DMS153 treated with DMSO at 0.1 percent for 48 hours (cell line): ENCODE data around the gene ORC5.

Experiments used
- DNase-seq: peaks from one replicate; lab custom pipeline; 2025; ENCODE audit not compliant: unreplicated experiment; lab: John Stamatoyannopoulos, UW

ORC5 gene

GRCh38 chr7:104133238-104133637 lies 74.6 kb downstream of the ORC5 start:
- no peak for DNase-seq

- no peak for DNase-seq
Measured at GRCh38 chr7:104130726-104131125, 77.1 kb downstream of the ORC5 start.

GRCh38 chr7:104127204-104127603 lies 80.6 kb downstream of the ORC5 start:
- DNase-seq = no peak

- no peak for DNase-seq
Measured at GRCh38 chr7:104126411-104126841, 81.4 kb downstream of the ORC5 start.

DNA sequence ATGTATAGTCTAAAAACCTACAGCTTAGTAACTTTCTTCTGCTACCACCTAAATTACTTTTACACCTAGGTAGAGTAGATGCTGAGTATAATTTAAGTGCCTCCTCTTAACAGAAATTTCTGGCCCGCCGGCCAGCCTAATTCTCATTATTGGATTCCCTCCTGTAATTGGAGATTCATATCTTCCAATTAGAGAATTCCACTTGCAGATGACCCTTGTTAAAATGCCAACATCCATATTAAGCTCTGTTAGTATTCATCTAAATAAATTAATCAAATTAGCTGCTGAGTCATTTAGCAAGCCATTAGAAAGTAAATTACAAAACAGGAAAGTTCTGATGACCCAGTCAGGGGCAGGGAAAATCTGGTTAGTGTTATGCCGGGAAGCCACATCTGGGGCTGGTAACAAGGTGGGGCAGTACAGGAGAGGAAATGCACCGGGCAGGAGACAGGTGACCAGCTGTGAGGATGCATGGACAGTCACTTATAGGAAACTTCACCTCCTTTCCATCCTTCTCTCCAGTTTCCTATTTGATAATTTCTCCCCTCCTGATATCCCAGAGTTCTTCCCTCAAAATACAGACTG lies 82.8 kb downstream of the ORC5 start:
- DNase-seq = no peak

- no peak for DNase-seq
Measured at GRCh38 chr7:104124469-104124868, 83.3 kb downstream of the ORC5 start.

GRCh38 chr7:104123786-104124185 lies 84.0 kb downstream of the ORC5 start:
- DNase-seq = no peak

DNA sequence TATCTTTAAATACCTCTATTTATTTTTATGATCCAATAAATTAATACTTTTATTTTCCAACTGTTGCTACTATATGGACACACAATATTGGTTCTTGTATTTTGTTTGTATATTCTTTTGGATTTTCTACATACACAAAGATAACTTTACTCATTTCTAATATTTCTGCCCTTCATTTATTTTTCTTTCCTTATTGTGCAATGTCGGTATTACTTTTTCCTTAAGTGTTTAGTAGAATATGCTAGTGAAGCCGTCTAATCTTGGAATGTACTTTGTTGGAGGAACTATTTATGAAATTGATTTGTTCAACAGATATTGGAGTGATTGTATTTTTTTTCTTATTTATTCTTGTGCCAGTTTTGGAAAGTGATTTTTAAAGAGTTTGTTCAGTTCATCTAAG lies 94.0 kb downstream of the ORC5 start:
- no peak for DNase-seq

DNA sequence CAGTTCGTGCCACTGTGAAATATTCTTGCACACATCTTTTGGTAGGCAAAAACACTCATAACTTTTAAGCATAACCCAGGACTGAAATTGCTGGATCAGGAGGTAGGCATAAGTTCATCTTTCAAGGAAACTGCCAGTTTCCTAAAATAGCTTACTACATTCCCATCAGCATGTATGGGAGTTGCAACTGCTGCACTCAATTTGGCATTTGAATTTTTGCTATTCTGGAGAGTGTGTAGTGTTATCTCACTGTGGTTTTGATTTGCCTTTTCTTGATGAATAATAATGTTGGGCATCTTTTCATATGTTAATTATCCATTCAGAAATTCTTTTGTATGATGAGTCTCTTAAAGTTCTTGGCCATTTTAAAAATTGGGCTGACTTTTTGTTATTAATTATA lies 95.2 kb downstream of the ORC5 start:
- DNase-seq = no peak

DNA sequence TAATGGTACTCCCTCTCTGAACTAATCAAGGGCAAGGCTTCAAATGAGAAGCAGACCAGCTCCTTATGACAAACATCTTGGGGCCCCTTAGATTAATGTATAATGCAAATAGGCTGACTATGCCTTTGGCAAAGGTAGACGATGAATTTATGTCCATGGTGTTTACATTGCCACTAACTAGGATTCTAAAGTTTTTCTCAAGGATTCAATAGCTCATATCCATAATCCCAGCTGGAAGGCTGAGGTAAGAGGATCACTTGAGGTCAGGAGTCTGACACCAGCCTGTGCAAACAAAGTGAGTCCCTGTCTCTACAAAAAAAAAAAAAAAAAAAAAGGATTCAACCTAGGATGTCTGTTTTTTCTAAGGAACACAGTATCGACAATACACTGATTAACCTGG lies 96.5 kb downstream of the ORC5 start:
- DNase-seq = no peak

DNA sequence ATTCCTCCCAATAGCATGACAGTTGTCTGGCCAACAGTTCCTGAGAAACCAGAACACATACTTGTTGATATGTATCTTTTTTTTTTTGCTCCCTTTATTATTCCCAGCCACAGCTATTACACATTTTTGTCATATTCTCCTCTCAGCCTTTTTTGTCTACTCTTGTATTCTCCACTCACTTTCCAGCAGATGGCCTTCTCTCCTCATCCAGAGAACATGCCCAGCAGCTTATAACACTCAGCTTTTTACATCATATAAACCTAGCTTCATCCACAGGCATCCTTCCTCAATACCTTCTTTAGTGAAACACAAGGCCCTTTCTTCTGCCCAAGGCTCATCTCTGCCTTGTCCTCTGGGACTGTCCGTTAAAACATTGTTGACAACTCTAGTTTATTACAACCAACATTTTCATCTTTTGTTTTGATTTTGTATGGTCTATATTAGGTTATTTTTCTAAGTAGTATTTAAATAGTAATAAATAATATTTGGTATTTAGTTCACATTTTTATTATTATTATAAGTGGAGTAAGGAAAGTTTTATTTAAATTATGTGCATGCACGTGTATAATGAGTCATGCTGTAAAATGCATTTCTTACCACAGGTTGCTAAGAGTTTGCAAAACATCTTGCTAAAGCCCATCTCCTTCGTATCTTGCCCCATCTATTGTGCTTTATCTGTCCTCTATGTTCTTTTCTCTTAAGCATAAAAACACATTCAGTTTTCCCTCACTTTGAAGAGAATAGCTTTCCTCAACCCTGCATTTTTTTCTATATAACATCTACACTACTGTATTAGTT lies 101.5 kb downstream of the ORC5 start:
- no peak for DNase-seq

- DNase-seq = no peak
Measured at GRCh38 chr7:104098890-104099289, 108.9 kb downstream of the ORC5 start.

DNA sequence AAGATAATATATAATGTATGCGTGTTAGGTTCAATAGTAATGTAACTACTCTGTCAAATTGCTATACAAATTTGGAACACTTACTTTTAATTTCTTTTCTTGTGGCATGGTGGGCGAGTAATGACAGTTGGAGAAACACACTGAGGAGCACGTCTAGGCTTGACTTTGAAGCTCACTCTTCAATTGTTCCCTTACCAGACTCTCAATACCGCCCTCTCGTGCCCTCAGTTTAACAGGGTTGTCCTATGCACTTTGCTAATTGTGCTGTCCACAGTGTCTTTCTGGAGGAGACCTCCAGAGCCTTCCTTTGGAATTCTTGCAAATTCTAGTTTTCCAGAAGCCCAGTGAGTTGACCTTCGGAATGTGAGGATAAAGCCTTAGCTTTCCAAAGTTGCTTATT lies 111.1 kb downstream of the ORC5 start:
- DNase-seq = no peak

GRCh38 chr7:104093127-104093526 lies 114.7 kb downstream of the ORC5 start:
- DNase-seq = no peak

GRCh38 chr7:104091242-104091641 lies 116.6 kb downstream of the ORC5 start:
- DNase-seq = no peak

- peak; percentile 17 for DNase-seq
Measured at GRCh38 chr7:104089612-104090011, 118.2 kb downstream of the ORC5 start.

GRCh38 chr7:104089061-104089460 lies 118.8 kb downstream of the ORC5 start:
- DNase-seq = no peak
